Hepatocyte (in vitro differentiated cells): ENCODE measurements around the gene DLGAP3. TPM values are rescaled to one million over a fixed set of nuclear protein-coding genes. Genes with fewer than 3 reads are reported as not detected.

Source experiments
- DNase-seq: peaks from one replicate; pipeline ENCODE4 v3.0.0-alpha.2; 2016; ENCODE audit warnings: low spot score
- H2AFZ ChIP-seq: fragments of 200-600 bp; sonication (generic); 2 replicates; pipeline ENCODE4 v1.6.0; 2016; ENCODE audit warnings: antibody characterized with exemption, mild to moderate bottlenecking
- H3K27ac ChIP-seq: fragments of 200-600 bp; sonication (generic); 2 replicates; pipeline ENCODE4 v1.5.1; 2016; ENCODE audit warnings: mild to moderate bottlenecking
- H3K27me3 ChIP-seq: fragments of 200-600 bp; sonication (generic); 2 replicates; pipeline ENCODE4 v1.6.1; 2016
- H3K36me3 ChIP-seq: fragments of 200-600 bp; sonication (generic); replicated peaks from 2 replicates; pipeline ENCODE4 v1.5.1; 2016; ENCODE audit warnings: low read depth; ENCODE audit not compliant: insufficient read depth
- H3K4me1 ChIP-seq: fragments of 200-600 bp; sonication (generic); 2 replicates; pipeline ENCODE4 v1.5.1; 2016; ENCODE audit warnings: mild to moderate bottlenecking, moderate library complexity; ENCODE audit not compliant: insufficient read depth
- H3K4me2 ChIP-seq: fragments of 200-600 bp; sonication (generic); 2 replicates; pipeline ENCODE4 v1.6.0; 2016
- H3K4me3 ChIP-seq: fragments of 200-600 bp; sonication (generic); 2 replicates; pipeline ENCODE4 v1.5.1; 2016; ENCODE audit warnings: mild to moderate bottlenecking
- H3K79me2 ChIP-seq: fragments of 200-600 bp; sonication (generic); 2 replicates; pipeline ENCODE4 v1.6.0; 2017; ENCODE audit warnings: mild to moderate bottlenecking
- H3K9me2 ChIP-seq: fragments of 200-600 bp; sonication (generic); replicated peaks from 2 replicates; pipeline ENCODE4 v1.6.0; 2017; ENCODE audit warnings: mild to moderate bottlenecking; ENCODE audit not compliant: insufficient read depth
- H3K9me3 ChIP-seq: fragments of 200-600 bp; sonication (generic); 2 replicates; pipeline ENCODE4 v1.5.1; 2016; ENCODE audit warnings: low read depth, mild to moderate bottlenecking
- H4K20me1 ChIP-seq: fragments of 200-600 bp; sonication (generic); 2 replicates; pipeline ENCODE4 v1.6.0; 2016; ENCODE audit warnings: mild to moderate bottlenecking; ENCODE audit not compliant: insufficient read depth, poor library complexity, severe bottlenecking
- EZH2 ChIP-seq: fragments of 200-600 bp; sonication (generic); IDR thresholded peaks from 2 replicates; pipeline ENCODE4 v1.6.1; 2016; ENCODE audit warnings: antibody characterized with exemption, mild to moderate bottlenecking, borderline replicate concordance
- EZH2phosphoT487 ChIP-seq: fragments of 200-600 bp; sonication (generic); IDR thresholded peaks from one replicate; pipeline ENCODE4 v1.6.1; 2018; ENCODE audit warnings: antibody characterized with exemption, mild to moderate bottlenecking, low read depth, moderate library complexity; ENCODE audit not compliant: unreplicated experiment, severe bottlenecking
- WGBS: methylation state at CpG from one replicate; pipeline ENCODE4 v1.1.6; 2016; ENCODE audit warnings: low lambda C conversion rate; ENCODE audit errors: missing lambda C conversion rate; 5-methylcytosine and 5-hydroxymethylcytosine counted together
- polyA plus RNA-seq: library from polyadenylated mRNA; unstranded; fragments of >200 nt; fragmentation: Nextera tagmentation; extraction: Ambion mirVana; gene quantifications from 2 replicates; pipeline ENCODE4 v1.2.1, GENCODE V29; 2016
- total RNA-seq: library from RNA; depleted of rRNA; stranded (reverse); fragments of >200 nt; gene quantifications from 2 replicates; pipeline ENCODE4 v1.2.3, GENCODE V29; 2014
- TF ChIP-seq, protein P1 (sequence below): fragments of 200-600 bp; sonication (generic); IDR thresholded peaks from 2 replicates; pipeline ENCODE4 v1.5.1; 2016; ENCODE audit warnings: antibody characterized with exemption, mild to moderate bottlenecking; ENCODE audit not compliant: poor library complexity

The DLGAP3 gene
- total and polyA plus RNA-seq, 2 experiments from 2014 or later: 0.33 to 1.0 TPM

DNA sequence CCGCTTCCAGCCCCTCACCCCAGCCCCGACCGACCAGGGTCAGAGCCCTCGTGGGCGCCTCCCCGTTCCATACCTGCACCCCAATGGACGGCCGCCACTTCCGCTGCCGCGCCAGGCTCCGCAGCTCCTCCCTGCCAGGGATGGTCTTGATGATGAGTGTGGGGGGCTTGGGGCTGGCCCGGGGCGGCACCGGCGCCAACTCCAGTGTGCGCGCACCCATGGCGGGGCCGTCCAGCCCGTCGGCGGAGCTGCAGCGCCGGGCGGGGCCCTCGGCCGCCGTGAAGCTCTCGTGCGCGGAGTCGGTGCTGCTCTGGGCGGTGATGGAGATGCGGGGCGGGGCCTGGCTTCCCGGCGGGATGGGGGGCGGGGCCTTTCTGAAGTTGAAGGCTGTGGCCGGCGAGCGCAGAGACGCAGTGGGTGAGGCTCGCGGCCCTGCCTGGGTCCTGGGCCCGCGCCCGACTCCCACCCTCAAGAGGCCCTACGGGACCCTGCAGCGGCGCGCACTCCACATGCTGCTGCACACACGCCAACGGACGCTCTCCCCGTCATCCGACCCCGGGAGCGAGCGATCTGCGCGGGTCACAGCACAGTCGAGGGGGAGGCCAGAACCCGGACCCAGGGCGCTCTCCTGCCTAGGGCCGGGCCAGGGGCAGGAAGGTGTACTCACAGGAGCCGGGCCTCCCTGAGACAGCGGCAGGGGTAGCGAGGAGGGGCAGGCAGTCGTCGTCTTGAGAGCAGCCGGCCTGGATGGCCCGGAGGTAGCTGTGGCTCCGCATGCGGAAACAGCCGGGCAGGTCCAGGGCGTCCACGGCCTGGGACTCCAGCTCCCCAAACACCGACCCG lies 43.8 kb downstream of the DLGAP3 start:
- Histone ChIP-seq H3K79me2 (no peaks in the 10 kb centered on the region), H2AFZ (peak overlapping the region; percentile 40), H3K4me1 (no peaks in the 10 kb centered on the region), H3K4me2 (peak overlapping the region; percentile 83), H3K9me3 (no peaks in the 10 kb centered on the region), H3K36me3 (no peaks in the 10 kb centered on the region), H3K27me3 (peaks cover 43% of the 10 kb centered on the region), H4K20me1 (no peaks in the 10 kb centered on the region), H3K27ac (no peak overlapping the region), H3K4me3 (no peak overlapping the region), H3K9me2 (no peaks in the 10 kb centered on the region)
- WGBS: 10% methylated on average over 59 of the region's 80 CpGs
- TF ChIP-seq EZH2 (no peak), EZH2phosphoT487 (peak; percentile 45)
- TF ChIP-seq, protein P1, sequence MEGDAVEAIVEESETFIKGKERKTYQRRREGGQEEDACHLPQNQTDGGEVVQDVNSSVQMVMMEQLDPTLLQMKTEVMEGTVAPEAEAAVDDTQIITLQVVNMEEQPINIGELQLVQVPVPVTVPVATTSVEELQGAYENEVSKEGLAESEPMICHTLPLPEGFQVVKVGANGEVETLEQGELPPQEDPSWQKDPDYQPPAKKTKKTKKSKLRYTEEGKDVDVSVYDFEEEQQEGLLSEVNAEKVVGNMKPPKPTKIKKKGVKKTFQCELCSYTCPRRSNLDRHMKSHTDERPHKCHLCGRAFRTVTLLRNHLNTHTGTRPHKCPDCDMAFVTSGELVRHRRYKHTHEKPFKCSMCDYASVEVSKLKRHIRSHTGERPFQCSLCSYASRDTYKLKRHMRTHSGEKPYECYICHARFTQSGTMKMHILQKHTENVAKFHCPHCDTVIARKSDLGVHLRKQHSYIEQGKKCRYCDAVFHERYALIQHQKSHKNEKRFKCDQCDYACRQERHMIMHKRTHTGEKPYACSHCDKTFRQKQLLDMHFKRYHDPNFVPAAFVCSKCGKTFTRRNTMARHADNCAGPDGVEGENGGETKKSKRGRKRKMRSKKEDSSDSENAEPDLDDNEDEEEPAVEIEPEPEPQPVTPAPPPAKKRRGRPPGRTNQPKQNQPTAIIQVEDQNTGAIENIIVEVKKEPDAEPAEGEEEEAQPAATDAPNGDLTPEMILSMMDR: no peak
- peak; percentile 65 for DNase-seq

DNA sequence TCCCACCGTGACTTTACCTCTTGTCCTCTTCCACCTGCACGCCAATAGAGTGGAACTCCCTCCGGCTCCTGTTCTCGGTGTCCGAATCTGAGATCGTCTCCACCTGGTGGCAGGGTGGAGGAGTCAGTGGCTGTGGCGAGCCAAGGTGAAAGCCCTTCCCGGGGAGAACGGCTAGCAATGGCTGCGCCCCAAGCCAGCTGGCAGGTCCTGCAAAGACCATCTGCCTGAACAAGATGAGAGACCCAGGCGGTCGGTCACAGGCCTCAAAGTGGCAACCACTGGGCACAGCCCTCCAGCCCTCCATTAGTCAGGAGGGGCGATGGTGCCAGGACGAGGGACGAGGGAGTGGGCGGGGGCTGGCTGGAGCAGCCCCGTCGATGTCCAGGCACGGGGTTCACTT lies 44.5 kb downstream of the DLGAP3 start:
- 33% methylated on average over 18 of the region's 19 CpGs for WGBS
- H3K27me3 ChIP-seq: peaks cover 43% of the 10 kb centered on the region
- peak overlapping the region; percentile 83 for H3K4me2 ChIP-seq
- no peaks in the 10 kb centered on the region for H4K20me1 ChIP-seq
- DNase-seq: no peak
- H3K4me3 ChIP-seq: no peak overlapping the region
- H3K27ac ChIP-seq: no peak overlapping the region
- no peak overlapping the region for H2AFZ ChIP-seq
- no peaks in the 10 kb centered on the region for H3K79me2 ChIP-seq
- no peaks in the 10 kb centered on the region for H3K4me1 ChIP-seq
- H3K9me3 ChIP-seq: no peaks in the 10 kb centered on the region
- H3K9me2 ChIP-seq: no peaks in the 10 kb centered on the region
- TF ChIP-seq, protein P1: peak; percentile 7
- no peak for TF ChIP-seq EZH2phosphoT487
- H3K36me3 ChIP-seq: no peaks in the 10 kb centered on the region

DNA sequence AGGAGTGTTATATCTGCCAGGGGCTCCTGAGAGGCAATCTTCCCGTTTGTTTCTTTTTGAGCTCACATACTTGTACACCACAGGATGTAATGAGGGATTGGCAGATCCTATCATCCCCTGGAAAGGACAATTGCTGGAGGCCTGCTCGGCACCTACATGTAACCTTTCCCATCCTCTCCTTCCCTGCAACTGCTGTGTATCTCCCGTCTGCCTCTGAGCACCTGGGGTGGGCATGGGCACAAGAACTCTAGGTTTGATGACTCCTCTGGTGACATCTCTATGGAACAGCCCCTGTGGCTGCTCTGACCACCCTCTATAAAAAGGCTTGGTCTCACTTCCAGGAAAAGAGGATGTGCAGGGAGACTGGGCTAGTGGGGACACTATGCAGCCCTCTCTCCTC lies 44.9 kb downstream of the DLGAP3 start:
- DNase-seq: no peak
- no peak overlapping the region for H3K4me2 ChIP-seq

More for the DNA sequence above, 44.9 kb downstream of the DLGAP3 start:
- 67% methylated on average over 3 of the region's 3 CpGs for WGBS
- Histone ChIP-seq H3K27ac (no peak overlapping the region), H3K4me3 (no peak overlapping the region), H3K36me3 (no peaks in the 10 kb centered on the region), H3K9me3 (no peaks in the 10 kb centered on the region), H4K20me1 (no peaks in the 10 kb centered on the region), H3K79me2 (no peaks in the 10 kb centered on the region), H2AFZ (no peak overlapping the region), H3K9me2 (no peaks in the 10 kb centered on the region), H3K27me3 (peaks cover 43% of the 10 kb centered on the region), H3K4me1 (no peaks in the 10 kb centered on the region)
- no peak for TF ChIP-seq EZH2phosphoT487
- no peak for TF ChIP-seq EZH2
- TF ChIP-seq, protein P1: no peak
